Natural killer cell (primary cell): ENCODE results near the gene SLC32A1. TPM values are rescaled to one million over a fixed set of nuclear protein-coding genes. Genes with fewer than 3 reads are reported as not detected.

Source experiments
- ATAC-seq, 3 donors: fragments of 150-1000 bp in 2 of 3; fragments of 200-7000 bp in 1 of 3; cut with Tn5 transposase; 1 replicate in 1 of 3; 2 replicates in 2 of 3; pipeline ENCODE4 v1.10.0; 2021; ENCODE audit warnings: mild to moderate bottlenecking in 2 of 3, moderate library complexity in 2 of 3
- DNase-seq, 2 donors: peaks; one replicate each; pipeline versions ENCODE4 v3.0.0 to v3.0.0-alpha.2; 2013 to 2021; ENCODE audit warnings: mixed read lengths in 1 of 2
- H3K27ac ChIP-seq: one replicate; pipeline ENCODE4 v1.5.1; 2013; ENCODE audit warnings: mild to moderate bottlenecking, low read length
- H3K27me3 ChIP-seq: one replicate; pipeline ENCODE4 v1.6.1; 2013; ENCODE audit warnings: low read length; ENCODE audit not compliant: control insufficient read depth, insufficient read depth
- H3K36me3 ChIP-seq: one replicate; pipeline ENCODE4 v1.6.1; 2013; ENCODE audit warnings: low read length; ENCODE audit not compliant: control insufficient read depth, insufficient read depth
- H3K4me1 ChIP-seq: one replicate; pipeline ENCODE4 v1.6.1; 2013; ENCODE audit warnings: low read length; ENCODE audit not compliant: control insufficient read depth, insufficient read depth
- H3K4me3 ChIP-seq: one replicate; pipeline ENCODE4 v1.5.1; 2013; ENCODE audit warnings: low read length
- H3K9me3 ChIP-seq: one replicate; pipeline ENCODE4 v1.6.1; 2013; ENCODE audit warnings: low read length; ENCODE audit not compliant: control insufficient read depth, insufficient read depth
- H3K27ac Mint-ChIP-seq, 2 donors: one replicate each; pipeline ENCODE4 v1.8.0; 2022; ENCODE audit warnings: mild to moderate bottlenecking in 2 of 2, mixed read lengths in 2 of 2, moderate library complexity in 1 of 2
- H3K27me3 Mint-ChIP-seq, 2 donors: one replicate each; pipeline ENCODE4 v1.8.0; 2022; ENCODE audit warnings: low read depth in 2 of 2, mixed read lengths in 2 of 2
- H3K36me3 Mint-ChIP-seq: one replicate; pipeline ENCODE4 v1.8.0; 2022; ENCODE audit warnings: mixed read lengths
- H3K4me1 Mint-ChIP-seq, 2 donors: one replicate each; pipeline ENCODE4 v1.8.0; 2022; ENCODE audit warnings: mixed read lengths in 2 of 2
- H3K4me3 Mint-ChIP-seq: one replicate; pipeline ENCODE4 v1.8.0; 2022; ENCODE audit warnings: mild to moderate bottlenecking, moderate library complexity, mixed read lengths
- H3K9me3 Mint-ChIP-seq, 2 donors: one replicate each; pipeline ENCODE4 v1.8.0; 2022; ENCODE audit warnings: mixed read lengths in 2 of 2
- WGBS: methylation state at CpG from one replicate; pipeline ENCODE4 v1.1.7; 2013; ENCODE audit warnings: missing lambda C conversion rate; ENCODE audit not compliant: insufficient coverage; 5-methylcytosine and 5-hydroxymethylcytosine counted together
- intact Hi-C: fragments of 100-400 bp; cut with micrococcal nuclease; formaldehyde crosslinking; loops from one replicate; pipeline ENCODE4 v1.14.2; 2022
- total RNA-seq, 4 donors: library from RNA; stranded (reverse); fragments of 120-200 nt in 1 of 4; gene quantifications; one replicate each; pipeline versions ENCODE4 v1.2.3 to v1.2.4, GENCODE V29; 2013 to 2022
- TF ChIP-seq, protein P1 (sequence below): fragments of 200-600 bp; IDR thresholded peaks from one replicate; pipeline ENCODE4 v1.8.0; 2022; ENCODE audit warnings: antibody characterized with exemption

The SLC32A1 gene
- total RNA-seq, 3 donors from 2014 or later (not counting 1 experiment from before 2014, with no cell fraction given) = not detected

DNA sequence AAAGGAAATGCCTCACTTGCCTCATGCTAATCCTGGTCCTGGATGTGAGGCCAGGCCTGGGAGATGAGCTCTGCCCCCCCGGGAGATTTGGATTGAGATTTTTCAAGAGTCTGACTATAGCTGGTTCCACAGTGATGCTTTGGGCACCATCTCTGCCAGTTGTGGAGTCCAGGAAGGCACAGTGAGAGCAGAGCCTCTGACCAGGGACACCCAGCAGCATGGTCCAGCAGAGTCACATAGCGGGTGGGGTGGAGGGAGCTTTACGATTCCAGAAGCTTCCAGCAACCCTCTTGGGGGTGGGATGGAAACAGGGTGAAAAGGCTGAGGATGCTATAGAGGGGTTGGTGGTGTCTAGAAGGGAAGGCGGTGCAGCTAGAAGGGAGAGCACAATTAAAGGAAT, 8.7 kb downstream of the SLC32A1 start:
- Histone ChIP-seq H3K27ac (no peak overlapping the region), H3K9me3 (no peaks in the 10 kb centered on the region), H3K4me3 (no peak overlapping the region), H3K4me1 (peaks cover 37% of the 10 kb centered on the region), H3K36me3 (no peaks in the 10 kb centered on the region), H3K27me3 (peaks cover 63% of the 10 kb centered on the region)
- ATAC-seq (no peak), DNase-seq (no peak)
- Mint-ChIP-seq H3K4me3 (no peak overlapping the region), H3K36me3 (peaks cover 6% of the 10 kb centered on the region), H3K9me3 (no peaks in the 10 kb centered on the region), H3K27ac (no peak overlapping the region), H3K4me1 (peaks cover 28 to 30% of the 10 kb centered on the region in 2 donors), H3K27me3 (peaks cover 76 to 82% of the 10 kb centered on the region in 2 donors)
- intact Hi-C loops = loop anchor here (5.0 kb wide), 1 partner anchor 59 kb away; no protein-coding TSS in a partner anchor
- 85% methylated on average over 4 of the region's 4 CpGs for WGBS
- TF ChIP-seq, protein P1, sequence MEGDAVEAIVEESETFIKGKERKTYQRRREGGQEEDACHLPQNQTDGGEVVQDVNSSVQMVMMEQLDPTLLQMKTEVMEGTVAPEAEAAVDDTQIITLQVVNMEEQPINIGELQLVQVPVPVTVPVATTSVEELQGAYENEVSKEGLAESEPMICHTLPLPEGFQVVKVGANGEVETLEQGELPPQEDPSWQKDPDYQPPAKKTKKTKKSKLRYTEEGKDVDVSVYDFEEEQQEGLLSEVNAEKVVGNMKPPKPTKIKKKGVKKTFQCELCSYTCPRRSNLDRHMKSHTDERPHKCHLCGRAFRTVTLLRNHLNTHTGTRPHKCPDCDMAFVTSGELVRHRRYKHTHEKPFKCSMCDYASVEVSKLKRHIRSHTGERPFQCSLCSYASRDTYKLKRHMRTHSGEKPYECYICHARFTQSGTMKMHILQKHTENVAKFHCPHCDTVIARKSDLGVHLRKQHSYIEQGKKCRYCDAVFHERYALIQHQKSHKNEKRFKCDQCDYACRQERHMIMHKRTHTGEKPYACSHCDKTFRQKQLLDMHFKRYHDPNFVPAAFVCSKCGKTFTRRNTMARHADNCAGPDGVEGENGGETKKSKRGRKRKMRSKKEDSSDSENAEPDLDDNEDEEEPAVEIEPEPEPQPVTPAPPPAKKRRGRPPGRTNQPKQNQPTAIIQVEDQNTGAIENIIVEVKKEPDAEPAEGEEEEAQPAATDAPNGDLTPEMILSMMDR = no peak

DNA sequence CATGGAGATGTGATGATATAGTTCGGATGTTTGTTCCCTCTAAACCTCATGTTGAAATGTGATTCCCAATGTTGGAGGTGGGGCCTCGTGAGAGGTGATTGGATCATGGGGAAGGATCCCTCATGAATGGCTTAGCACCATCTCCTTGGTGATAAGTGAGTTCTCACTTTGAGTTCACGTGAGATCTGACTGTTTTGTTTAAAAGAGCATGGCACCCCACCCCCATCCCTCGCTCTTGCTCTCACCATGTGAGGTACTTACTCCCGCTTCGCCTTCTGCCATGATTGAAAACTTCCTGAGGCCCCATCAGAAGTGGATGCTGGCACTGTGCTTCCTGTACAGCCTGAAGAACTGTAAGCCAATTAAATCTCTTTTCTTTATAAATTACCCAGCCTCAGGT, 10.9 kb downstream of the SLC32A1 start:
- TF ChIP-seq, protein P1 = no peak
- Histone ChIP-seq H3K9me3 (no peaks in the 10 kb centered on the region), H3K27me3 (peaks cover 47% of the 10 kb centered on the region), H3K36me3 (no peaks in the 10 kb centered on the region), H3K27ac (no peak overlapping the region), H3K4me1 (peaks cover 15% of the 10 kb centered on the region), H3K4me3 (no peak overlapping the region)
- Mint-ChIP-seq H3K4me3 (no peak overlapping the region), H3K9me3 (no peaks in the 10 kb centered on the region), H3K36me3 (no peaks in the 10 kb centered on the region), H3K27ac (no peak overlapping the region), H3K27me3 (peaks cover 63 to 65% of the 10 kb centered on the region in 2 donors), H3K4me1 (peaks cover 10 to 14% of the 10 kb centered on the region in 2 donors)
- intact Hi-C loops = no loop called here
- WGBS = 37% methylated on average over 6 of the region's 6 CpGs
- DNase-seq = no peak
- ATAC-seq = no peak

DNA sequence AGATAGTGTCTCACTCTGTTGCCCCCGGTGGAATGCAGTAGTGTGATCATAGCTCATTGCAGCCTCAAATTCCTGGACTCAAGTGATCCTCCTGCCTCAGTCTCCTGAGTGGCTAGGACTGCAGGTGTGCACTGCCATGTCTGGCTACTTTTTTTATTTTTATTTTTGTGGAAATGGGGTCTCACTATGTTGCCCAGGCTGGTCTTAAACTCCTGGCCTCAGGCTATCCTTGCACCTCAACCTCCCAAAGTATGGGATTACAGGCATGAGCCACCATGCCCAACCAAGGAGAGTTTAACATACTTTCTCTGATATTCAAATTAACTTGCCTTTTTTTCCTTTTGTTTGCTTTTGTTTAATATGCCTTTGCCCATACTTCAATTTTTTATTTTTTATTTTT, 13.6 kb downstream of the SLC32A1 start:
- no peaks in the 10 kb centered on the region for H3K4me1 ChIP-seq
- H3K9me3 ChIP-seq = no peaks in the 10 kb centered on the region
- H3K27ac Mint-ChIP-seq = no peak overlapping the region
- H3K4me3 Mint-ChIP-seq = no peak overlapping the region
- peaks cover 62 to 71% of the 10 kb centered on the region in 2 donors for H3K27me3 Mint-ChIP-seq
- no peaks in the 10 kb centered on the region for H3K36me3 Mint-ChIP-seq
- H3K27ac ChIP-seq = no peak overlapping the region
- ATAC-seq (no peak), DNase-seq (no peak)
- no peak overlapping the region for H3K4me3 ChIP-seq
- no peaks in the 10 kb centered on the region for H3K36me3 ChIP-seq
- TF ChIP-seq, protein P1 = no peak
- intact Hi-C loops = no loop called here
- 100% methylated on average over 1 of the region's 1 CpG for WGBS
- H3K4me1 Mint-ChIP-seq = no peaks in the 10 kb centered on the region
- no peaks in the 10 kb centered on the region for H3K9me3 Mint-ChIP-seq
- peaks cover 33% of the 10 kb centered on the region for H3K27me3 ChIP-seq

DNA sequence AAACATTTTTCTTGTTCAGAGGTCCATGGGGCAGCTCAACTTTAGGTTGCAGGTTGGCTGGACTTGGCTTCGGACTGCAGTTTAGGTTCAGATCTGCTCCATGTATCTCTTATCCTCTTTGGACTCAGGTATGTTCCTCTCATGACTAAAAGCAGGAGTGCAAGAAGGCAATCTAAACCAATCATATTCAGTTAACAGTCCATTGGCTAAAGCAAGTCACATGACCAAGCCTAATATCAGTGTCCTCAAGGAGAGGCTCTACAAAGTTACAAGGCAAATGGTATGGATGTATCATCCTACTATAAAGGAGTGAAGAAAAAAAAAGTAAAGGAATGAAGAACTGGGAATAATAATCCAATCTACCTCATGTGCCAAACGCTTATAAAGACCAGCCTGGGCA, 21.5 kb downstream of the SLC32A1 start:
- Mint-ChIP-seq H3K4me1 (peaks cover 23 to 26% of the 10 kb centered on the region in 2 donors), H3K36me3 (no peaks in the 10 kb centered on the region), H3K4me3 (no peak overlapping the region), H3K27ac (no peak overlapping the region), H3K9me3 (no peaks in the 10 kb centered on the region), H3K27me3 (peaks cover 20 to 22% of the 10 kb centered on the region in 2 donors)
- Histone ChIP-seq H3K4me3 (no peak overlapping the region), H3K4me1 (peaks cover 17% of the 10 kb centered on the region), H3K27ac (no peak overlapping the region), H3K36me3 (no peaks in the 10 kb centered on the region), H3K27me3 (peaks cover 5% of the 10 kb centered on the region), H3K9me3 (no peaks in the 10 kb centered on the region)
- 98% methylated on average over 2 of the region's 2 CpGs for WGBS
- DNase-seq = no peak
- no peak for ATAC-seq
- TF ChIP-seq, protein P1 = no peak
- intact Hi-C loops = loop anchor here (2.0 kb wide), 1 partner anchor 15 kb away; no protein-coding TSS in a partner anchor
